GM18511 (cell line): ENCODE measurements around the gene RNASE11.
"Not testable (repeated sequence)": the region's sequence is repeated elsewhere in the genome, so short reads cannot be mapped to it uniquely, and the experiment has no call there.

ENCODE experiments used
- ATAC-seq: cut with Tn5 transposase; IDR thresholded peaks from one replicate; pipeline ENCODE4 v1.9.1; 2021; ENCODE audit warnings: mild to moderate bottlenecking, moderate library complexity; ENCODE audit not compliant: unreplicated experiment

RNASE11 gene

DNA sequence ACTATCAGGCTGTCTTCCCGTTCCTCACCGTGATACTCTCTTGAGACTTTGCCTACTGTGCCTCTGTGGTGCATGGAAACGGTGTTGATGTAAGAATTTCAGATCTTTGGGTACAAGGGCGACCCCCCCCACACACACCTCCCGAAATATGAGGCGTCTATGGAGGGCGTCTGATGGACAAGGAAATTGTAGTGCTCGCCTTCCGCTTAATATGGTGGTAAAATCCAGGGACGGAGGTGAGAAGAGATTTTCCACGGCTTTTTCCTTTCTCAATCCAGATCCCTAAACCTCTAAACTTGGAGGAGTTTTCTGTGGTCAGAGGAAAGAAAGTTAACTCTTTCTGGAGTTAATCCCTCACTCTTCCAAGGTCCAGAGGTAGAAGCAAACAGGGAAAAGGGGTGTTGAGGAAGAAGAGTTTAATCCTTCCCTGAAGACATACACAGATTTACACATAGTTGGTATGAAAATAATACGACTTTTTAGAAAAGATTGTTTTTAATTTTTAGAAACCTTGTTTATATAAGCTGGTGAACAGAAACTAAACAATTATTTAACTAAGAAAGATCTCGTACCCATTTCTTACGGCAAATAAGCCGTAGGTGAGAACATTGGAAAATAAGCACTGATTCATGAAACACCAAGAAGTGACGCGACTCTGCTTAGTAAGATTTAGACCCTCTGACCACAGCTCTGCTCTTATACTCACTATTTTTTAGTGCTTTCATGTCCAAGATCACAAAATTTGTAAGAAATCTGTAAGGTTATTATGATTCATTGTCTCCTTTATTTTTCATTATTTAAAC lies 26.4 kb upstream of the RNASE11 start:
- no peak for ATAC-seq

DNA sequence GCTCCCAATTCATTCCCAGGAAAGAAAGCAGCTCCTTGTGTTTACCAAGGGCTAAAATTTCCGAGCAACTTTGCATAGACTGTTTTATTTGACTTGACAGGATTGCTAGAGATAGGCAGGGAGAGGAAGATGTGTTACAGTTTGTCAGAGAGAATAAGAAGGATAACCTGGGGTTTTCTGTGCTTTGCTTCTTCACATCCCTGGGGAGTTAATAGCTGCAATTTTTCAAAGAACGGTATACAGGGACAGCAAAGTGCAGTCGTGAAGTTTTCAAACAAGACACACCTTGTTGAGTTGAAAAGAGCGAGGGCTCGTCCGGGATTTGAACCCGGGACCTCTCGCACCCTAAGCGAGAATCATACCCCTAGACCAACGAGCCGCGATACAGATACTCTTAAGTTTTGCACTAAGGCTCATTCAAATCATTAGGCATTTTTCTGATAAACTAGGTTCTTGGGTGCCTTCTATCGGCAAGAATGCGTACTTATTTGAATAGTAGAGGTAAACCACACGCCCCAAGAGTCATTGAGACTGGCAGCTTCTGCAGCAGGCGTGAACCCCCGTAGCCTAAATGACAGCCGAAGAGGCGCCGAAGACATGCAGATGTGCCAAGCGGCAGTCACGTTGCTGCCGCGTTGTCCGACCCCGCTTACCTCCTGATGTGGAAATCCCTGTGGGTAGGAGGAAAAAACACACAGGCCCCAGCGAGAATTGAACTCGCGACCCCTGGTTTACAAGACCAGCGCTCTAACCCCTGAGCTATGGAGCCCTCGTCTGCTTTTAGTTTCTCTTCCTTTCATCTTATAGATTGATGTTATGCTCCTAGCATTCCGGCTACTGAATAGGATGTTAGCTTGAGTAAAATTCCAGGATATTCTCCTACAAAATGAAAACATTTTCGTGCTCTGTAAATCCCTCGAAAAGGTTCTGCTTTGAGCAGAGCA lies 25.6 kb upstream of the RNASE11 start:
- peak; percentile 71 for ATAC-seq

DNA sequence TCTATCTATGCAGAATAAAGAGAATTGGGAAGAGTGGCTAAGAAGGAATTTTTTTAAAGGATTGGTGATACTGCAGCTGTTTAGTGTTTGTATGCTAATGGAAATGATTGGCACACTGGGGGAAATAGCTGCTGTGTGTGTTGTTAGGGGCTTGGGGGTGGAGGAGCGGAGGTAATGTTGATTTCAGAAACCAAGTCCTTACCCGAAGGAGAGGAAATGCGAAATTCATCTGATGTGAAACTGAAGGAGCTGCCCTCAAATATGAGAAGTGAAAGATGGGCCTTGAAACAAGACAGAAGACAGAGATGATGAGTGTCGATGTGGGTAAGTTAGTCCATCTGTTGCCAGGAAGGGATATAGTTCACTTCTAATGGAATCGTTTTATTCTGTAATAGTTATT lies 24.6 kb upstream of the RNASE11 start:
- peak; percentile 23 for ATAC-seq

DNA sequence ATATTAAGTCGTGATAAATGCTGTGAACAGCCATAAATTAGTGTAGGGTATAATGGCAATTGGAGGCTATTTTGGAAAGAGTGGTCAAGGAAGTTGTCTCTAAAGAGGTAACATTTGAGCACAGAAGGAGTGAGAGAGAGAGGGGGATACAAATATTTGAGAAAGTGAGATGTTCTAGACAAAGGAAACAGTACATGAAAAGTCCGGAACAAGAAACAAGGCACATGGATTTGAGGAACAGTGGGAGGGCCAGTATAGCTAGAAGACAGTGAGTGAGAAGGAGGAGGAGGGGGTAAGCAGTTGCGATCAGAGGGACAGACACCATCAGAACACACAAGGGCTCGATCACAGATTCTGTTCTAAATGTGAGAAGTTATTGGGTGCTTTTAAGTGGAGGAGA lies 23.5 kb upstream of the RNASE11 start:
- ATAC-seq: no peak

DNA sequence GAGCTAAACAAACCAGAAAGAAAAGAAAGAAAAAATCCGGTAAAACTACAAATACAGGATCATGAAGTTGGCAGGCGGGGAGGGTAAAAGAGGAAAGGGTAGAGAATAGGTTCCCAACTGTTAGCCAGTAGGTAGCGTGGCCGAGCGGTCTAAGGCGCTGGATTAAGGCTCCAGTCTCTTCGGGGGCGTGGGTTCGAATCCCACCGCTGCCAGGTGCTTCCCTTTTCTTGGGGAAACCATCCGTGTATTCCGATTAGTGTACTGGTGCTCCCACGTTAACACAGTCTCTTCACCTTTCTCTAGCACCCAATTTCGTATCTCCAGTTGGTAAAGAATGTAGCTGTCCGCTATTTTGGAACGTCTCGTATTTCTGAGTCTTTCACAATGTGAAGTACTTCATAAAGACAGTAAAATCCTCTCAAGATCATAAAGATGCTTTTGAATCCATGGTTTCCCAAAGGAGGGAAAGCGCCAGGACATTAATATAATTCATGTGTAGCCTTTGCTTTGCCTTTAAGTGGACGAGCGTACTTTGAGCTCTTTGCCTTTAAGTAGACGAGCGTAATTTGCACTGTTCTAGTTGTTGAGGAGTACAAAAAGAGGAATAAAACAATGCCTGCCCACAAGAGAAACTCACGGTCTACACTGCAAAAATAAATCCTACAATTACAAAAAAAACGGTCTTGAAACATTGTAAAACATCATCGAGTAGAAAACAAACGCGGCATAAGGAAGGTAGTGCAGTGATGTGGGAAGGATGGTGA lies 22.4 kb upstream of the RNASE11 start:
- peak; percentile 12 for ATAC-seq

DNA sequence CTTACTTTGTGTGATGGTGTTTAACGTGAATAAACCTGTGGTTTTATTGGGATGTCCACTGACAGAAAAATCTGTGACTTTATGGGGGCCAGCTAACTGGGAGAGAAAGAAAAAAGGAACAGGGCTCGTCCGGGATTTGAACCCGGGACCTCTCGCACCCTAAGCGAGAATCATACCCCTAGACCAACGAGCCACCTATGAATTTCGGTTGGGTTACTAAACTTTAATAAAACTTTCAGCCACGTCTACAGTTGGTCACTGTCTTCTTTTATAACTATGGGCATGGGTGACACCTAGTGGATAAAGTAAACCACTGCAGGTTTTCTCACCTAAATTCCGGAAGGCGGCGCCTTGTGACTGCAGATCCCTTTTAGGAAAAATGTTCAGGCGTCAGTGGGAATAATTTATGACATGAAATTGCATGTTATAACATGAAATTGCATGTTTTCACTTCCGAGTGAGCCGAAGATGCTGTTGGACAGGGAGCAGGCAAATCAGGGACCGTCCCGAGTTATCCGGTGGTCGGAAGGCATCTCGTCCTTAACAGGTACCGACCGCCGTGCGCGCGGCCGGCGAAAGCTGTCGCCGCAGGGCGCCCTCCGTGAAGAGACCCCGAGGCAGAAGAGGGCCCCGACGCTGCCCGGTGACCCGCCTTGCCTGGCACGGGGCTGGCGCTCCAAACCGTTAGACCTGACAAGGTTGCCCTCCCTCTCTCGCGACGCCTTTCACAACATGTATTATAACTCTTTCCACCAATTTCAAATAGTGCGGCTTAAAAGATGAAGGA lies 21.6 kb upstream of the RNASE11 start:
- ATAC-seq: peak; percentile 14

DNA sequence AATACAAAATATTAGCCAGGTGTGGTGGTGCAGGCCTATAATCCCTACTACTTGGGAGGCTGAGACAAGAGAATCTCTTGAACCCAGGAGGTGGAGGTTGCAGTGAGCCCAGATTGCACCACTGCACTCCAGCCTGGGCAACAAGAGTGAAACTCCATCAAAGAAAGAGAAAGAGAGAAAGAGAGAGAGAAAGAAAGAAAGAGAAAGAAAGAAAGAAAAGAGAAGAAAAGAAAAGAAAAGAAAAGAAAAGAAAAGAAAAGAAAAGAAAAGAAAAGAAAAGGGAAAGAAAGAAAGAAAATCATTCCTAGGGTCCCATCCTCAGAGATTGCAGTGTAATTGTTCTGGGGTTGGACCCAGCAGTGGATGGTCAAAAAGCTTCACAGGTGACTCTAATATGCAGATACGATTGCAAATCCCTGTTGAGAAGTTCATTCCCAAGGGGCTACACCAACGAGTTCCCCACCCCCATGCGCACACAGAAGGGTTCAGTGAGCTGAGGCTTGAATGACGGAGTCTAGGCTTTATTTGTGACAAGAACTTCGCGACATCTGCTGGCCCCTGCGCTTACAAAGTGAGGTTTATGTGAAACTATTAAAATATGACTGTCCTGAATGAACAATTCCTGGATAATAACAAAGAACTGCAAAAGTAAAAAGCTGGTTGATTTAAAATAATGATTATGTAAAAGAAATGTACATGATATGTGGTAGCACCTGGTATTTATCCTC lies 20.7 kb upstream of the RNASE11 start:
- no peak for ATAC-seq

DNA sequence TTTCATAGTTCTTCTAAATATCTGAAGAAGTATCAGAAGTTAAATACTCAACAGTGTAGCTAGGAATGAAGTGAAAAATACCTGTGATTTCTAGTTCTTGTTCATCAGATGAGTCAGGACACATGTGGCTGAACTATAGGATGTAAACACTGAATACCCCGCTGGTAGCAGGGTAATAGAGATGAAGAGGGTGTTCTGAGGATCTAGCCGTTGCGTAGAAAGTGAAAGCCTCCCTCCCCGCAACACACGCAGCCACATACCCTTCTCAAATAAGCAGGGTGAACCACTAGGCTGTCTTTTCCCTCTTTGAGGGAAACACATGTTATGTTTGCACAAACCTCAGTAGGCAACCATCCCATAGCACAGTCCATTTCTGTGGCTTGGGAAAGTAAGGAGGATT lies 19.8 kb upstream of the RNASE11 start:
- ATAC-seq: no peak

DNA sequence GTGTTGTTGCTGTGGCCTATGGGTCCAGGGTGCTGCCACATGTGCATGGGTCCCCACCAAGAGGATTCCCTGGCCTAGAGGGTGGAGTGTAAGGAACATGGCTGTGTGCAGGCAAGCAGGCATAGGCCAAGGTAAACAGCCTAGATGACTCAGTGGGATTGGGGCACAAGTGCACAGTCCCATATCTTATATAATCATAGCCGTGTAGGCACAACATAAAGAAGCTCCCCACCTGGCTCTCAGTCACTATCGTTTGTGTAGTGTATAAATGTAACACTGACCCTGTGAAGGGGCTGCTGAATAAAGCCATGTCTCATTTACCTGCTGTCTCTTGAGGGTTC lies 19.1 kb upstream of the RNASE11 start:
- ATAC-seq: no peak

DNA sequence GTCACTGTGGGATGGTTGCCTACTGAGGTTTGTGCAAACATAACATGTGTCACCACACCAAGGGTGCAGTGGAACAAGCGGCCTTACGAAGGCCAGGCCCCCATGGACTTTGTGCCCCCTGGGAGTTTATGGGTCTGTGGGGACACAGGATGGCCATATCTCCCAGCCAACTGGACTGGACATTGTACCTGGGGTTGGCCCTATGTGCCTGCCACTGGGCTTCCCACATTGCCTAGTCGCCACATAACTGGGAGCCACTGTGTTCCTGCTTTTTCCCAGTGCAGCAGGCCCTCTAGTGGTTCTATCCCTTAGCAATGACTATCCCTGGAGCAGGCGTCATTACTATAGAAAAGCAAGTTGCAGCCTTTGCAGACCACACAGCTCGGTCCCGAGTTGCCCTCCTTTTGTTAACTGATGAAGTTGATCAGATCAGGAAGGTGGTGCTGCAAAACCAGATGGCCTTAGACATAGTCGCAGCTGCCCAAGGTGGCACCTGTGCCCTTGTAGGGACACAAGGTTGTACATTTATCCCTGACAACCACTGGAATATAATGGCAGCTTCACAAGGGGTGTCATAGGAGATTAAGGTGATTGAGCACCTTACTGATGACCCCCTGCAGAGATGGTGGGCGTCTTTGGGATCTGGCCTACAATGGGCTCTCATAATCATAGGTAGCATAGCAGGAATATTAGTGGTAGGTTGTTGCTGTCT lies 18.5 kb upstream of the RNASE11 start:
- no peak for ATAC-seq

DNA sequence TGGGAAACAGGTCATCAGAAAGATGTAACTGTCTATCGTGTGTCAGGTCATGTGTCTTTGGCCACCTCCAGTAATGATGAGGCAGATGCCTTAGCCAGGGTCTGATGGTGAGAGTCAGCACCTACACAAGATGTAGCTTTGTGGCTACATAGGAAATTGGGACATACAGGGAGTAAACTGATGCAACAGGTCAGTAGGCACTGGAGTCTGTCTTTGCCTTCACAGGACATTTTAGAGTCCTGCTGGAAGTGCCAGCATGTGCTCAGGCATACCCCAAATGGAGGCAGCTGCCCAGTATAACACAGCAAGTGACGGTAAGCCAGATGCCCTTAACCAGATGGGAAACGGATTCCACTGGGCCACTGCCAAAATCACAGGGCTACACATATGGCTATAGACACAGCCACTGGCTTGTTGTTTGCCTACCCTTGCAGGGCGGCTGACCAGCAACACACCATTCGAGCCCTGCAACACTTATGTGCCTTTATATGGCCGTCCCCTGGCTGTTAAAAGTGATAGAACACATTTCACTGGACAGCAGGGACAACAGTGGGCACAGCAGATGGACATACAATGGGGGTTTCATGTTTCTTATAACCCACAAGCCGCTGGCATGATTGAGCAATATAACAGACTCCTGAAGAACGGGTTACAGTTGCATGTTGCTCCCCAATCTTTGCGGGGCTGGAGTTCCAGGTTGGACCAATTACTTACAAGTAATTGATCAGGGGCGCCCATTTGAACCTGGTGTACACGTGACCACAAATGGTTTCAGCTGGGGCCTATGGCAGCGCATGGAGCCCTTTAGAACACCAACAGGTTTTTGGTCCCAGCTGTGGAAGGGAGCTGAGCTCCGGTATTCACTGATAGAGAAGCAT lies 16.3 kb upstream of the RNASE11 start:
- ATAC-seq: no peak

DNA sequence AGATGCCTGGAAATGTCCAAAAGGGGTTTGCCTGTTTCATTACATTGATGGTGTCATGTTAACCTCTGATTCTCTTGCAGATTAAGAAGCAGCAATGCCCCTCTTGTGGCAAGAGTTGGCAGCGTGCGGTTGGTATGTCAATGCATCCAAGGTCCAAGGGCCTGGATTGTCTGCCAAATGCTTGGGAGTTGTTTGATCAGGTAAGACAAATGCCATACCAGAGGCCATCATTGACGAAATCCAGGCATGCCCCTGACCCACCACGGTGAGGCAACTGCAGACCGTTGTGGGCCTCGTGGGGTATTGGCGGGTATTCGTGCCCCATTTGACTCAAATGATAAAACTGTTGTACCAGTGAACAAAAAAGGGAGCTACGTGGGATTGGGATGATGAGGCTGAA lies 14.8 kb upstream of the RNASE11 start:
- ATAC-seq: no peak

DNA sequence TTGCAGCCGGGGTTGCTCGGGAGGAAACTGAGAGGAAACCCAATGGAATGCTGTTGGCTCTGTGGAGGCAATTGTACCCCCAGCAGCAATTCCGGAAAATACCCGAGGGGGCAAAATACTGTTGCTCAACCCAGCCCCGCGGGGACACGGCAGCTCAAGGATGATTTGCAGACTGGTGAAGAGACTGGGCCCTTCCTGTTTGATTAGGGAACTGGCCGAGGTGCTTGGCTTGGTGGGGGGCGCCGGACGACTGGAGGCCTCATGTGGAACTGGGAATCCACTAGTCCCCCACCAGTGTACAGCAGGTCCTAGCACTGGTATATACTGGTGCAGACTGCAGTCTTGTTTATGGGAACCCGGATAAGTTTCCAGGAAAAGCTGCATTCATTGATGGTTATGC lies 13.7 kb upstream of the RNASE11 start:
- ATAC-seq: no peak

DNA sequence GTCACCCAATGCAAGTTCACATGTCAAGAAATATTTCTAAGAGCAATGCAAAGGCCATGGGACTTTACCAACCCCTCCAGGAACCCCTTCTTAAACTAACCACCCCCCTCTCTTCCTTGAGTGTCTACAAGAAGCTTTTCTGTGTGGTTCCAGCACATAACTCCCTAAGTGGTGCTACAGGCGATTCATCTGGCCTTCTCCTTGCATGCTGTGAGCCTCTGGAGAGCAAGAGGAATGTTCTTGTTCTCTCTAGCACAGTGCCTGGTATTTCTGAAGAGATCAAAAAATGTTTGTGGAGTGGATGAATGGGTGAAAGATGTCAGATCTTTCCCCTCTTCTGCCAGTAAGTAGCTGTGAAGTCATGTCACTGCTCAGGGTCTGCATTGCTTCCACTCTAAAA lies 9.3 kb upstream of the RNASE11 start:
- ATAC-seq: no peak

DNA sequence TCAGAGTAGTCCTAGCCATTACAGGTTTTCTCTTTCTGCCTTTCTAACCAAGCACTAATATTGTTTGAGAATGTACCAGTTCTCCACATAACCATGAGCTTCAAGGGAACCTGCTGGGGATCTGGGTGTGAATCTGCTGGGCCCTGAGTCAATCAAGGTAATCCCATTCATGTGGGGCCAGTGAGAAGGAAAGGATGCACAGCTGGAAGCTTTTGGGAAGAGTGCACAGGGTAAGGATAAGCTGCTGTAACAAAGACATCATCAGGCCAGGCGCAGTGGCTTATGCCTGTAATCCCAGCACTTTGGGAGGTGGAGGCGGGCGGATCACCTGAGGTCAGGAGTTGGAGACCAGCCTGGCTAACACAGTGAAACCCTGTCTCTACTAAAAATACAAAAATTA lies 7.9 kb upstream of the RNASE11 start:
- not testable (repeated sequence) for ATAC-seq

DNA sequence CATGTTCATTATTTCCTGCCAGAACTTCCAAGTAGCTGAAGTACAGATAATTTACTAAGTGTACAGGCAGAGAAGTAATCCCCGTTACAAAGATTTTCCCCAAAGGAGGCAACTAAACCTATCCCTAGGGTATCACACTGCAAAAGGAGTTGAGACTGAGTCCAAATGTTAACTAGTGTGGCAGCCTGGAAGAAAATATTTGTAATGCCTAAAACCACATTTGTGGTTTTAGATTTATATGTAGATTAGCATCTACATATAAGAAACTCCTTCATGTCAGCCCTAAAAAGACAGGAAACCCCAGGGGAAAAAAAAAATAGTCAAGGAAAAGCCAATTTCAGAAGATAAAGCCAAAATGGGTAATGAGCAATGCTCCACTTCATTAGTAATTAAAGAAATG lies 4.8 kb upstream of the RNASE11 start:
- ATAC-seq: no peak

DNA sequence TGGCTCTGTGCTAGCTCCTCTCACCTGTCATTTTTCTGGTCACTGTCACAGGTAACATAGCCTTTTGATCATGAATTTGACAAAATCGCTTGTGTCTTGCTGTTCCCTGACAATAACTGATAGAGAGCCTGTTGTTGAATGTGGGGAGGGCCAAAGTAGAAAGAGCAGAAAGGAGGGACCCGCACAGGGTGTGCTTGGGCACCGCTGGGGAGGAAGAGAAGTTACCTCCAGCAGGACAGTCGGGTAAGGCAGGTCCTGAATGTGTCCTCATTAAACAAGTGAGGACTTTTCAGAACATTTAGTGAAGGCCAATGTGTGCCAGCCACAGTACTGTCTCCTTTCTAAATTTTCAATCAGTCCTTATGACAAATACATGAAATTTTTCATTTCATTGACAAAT lies 3.4 kb upstream of the RNASE11 start, which contains the start of gene RNASE12:
Gene RNASE12, minus strand, starts transcription at position 142 of the 400 bp plus-strand sequence. CDS start 653 bp downstream, outside the sequence.
- no peak for ATAC-seq

DNA sequence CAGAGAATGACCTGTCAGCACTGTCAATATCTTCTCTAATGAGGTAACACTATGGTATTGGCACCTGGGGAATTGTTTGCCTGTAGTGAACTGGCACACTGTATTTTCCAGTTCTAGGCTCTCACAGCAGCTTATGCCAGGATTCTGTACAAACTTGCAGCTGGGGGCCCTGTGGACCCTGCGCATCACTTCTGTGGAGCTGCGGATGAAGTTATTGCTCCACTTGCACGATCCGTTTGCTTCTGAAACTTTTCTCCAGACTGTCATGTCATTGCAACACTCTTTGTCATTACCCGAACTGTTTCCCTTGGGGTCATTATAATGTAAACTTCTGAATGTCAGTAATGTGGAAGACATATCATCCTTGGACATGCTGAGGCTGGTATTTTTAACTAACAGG lies 3.9 kb downstream of the RNASE11 start:
- ATAC-seq: no peak
